ENCODE data around the gene TMEM108.

- TF ChIP-seq POLR2A (IDR thresholded peaks at IDR 0.05) = no peak
- TF ChIP-seq CTCF (IDR thresholded peaks at IDR 0.05) = no peak
Observed at GRCh38 chr3:133208184-133208583, 170.0 kb downstream of the TMEM108 start.

All from lower leg skin (tissue), 3 donors.